NOMO-1 treated with dmso at 0.1 percent for 144 hours (cell line): Measurements from ENCODE around the gene ISCU.
A peak's percentile ranks its signal among the peaks of the same experiment; 100 is the strongest.
"Not testable (repeated sequence)": the region's sequence is repeated elsewhere in the genome, so short reads cannot be mapped to it uniquely, and the experiment has no call there.

Source experiments
- DNase-seq: peaks from one replicate; lab custom pipeline; 2025; ENCODE audit not compliant: unreplicated experiment; lab: John Stamatoyannopoulos, UW

The ISCU gene

DNA sequence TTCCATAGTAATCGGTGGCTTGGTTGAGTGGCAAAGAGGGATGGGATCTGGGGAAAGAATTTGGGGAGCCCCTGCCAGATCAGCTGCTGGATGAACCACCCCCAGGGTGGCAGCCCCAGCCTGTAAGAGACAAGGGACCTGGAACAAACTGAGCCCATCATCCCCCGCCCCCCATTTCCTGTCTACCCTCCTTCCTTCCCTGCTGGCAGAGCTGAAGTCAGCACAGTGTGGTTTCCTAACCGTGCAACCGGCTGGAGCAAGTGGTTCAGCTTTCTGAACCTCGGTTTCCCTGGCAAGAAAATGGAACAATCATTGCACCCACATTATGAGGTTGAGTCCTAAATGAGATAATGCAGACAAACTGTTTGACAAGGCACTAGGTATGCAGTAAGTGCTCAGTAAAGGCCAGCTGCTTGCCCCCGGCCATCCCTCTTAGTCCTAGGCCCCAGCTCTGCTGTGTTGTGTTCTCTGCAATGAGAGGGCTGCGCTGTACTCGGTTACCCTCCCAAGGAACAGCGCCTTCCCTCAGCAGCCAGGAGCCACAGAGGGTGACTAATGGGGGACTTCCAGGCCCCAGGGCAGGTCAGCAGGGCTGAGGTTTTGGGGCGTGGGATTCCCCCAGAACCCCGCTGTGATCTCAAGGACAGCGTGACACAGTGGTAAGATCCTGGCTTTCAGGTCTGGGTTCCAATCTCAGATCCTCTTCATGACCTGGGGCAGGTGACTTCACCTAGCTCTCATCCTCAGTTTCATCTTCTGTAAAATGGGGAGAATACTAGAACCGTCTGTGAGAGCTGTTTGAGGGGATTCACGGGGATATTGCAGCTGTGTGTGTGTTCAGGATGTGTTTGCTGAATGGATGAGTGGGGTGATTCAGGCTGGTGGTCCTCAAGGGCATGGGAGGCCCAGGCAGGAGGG is 54.8 kb downstream of the ISCU start:
- no peak for DNase-seq

DNA sequence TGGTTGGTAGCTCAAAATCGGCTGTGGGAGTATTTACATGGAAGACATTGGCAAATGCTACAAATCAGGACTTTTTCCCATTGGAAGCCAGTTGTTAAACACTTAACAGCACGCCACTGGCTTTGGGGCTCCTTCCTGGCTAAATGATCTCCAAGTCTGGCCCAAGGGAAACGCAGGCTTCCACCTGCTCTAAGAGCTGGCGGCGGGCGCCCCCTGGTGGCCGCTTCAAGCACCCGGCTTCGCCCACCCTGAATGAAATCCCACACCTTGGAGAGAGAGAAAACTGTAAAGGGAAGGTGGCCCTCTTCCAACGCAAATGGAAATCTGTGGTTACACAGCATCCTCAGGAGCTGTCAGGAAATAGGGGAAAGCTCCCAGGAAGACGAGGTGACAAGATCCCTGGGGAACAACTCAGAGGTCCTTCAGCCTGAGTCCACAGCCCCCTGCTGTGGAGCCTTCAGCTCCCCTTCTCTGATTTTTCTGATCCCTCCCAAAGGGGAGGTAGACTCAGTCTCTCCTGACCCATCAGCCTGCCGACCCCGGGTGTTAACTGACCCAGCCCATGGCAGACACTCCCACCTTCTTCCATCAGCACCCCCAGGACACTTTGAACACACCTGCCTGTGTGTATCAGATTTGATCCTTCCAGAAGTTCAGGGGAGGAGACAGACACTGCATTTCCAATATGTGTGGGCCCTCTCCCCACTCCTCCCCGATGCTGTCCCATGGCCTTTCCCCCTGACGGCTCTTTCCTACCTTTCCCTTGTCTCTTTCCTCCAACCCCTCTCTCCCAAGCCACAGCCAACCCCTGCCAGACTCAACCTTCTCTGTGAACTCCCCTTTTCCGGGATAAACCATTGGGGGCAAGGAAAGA is 55.9 kb downstream of the ISCU start:
- DNase-seq: peak; percentile 33

DNA sequence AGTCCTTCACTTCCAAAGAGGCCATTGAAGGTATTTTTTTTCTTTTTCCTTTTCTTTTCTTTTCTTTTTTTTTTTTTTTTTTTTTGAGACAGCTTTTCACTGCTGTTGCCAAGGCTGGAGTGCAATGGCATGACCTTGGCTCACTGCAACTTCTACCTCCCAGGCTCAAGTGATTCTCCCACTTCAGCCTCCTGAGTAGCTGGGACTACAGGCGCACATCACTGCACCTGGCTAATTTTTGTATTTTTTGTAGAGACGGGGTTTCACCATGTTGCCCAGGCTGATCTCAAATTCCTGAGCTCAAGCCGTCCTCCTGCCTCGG is 56.5 kb downstream of the ISCU start:
- not testable (repeated sequence) for DNase-seq
